Measurements from ENCODE around the gene SMPD1. TPM values are rescaled to one million over a fixed set of nuclear protein-coding genes. Genes with fewer than 3 reads are reported as not detected.
"Not testable (repeated sequence)": the region's sequence is repeated elsewhere in the genome, so short reads cannot be mapped to it uniquely, and the experiment has no call there.

SMPD1 gene
- total RNA-seq, 5 donors from 2014 or later (not counting 1 experiment from before 2014, with no cell fraction given): 33.5 to 58.3 (median 38.3) TPM

DNA sequence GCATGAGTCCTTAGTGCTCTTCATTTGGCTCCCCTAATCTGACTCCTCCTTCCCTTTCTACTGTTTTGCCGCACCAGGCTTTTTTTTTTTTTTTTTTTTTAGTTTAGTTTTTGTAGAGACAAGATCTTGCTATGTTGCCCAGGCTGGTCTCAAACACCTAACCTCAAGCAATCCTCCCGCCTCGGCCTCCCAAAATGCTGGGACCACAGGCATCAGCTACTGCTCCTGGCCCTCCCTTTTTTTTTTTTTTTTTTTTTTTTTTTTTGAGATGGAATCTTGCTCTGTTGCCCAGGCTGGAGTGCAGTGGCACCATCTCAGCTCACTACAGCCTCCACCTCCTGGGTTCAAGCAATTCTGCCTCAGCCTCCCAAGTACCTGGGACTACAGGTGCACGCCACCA is 2.0 kb downstream of the SMPD1 start:
- peaks cover 2 to 30% of the 10 kb centered on the region in 2 donors for H3K36me3 ChIP-seq (ENCODE audit: control insufficient read depth in 2 of 2, extremely low read depth in 1 of 2, insufficient read depth in 1 of 2, low read length in 1 of 2)
- peak overlapping the region in 1 of 2 donors; percentile 80 for H3K4me3 ChIP-seq (ENCODE audit: control insufficient read depth in 1 of 2, extremely low read depth in 1 of 2, low read length in 1 of 2)
- not testable (repeated sequence) for H3K9me3 Mint-ChIP-seq; H3K27me3 ChIP-seq (replicated peaks in 1 of 2; ENCODE audit: control insufficient read depth in 2 of 2, extremely low read depth in 1 of 2, insufficient read depth in 2 of 2, low read length in 1 of 2); H3K9me3 ChIP-seq; ATAC-seq (replicated peaks in 1 of 4); DNase-seq; H3K27me3 Mint-ChIP-seq
- H3K4me1 ChIP-seq (ENCODE audit: control insufficient read depth in 1 of 2, extremely low read depth in 1 of 2, insufficient read depth in 2 of 2, low read length in 2 of 2): peaks cover 17 to 67% of the 10 kb centered on the region in 2 experiments
- WGBS (ENCODE audit: insufficient coverage): no CpG with 5 or more reads among the region's 4 CpGs
- H3K27ac ChIP-seq (ENCODE audit: low read length): peak overlapping the region; percentile 26
- Mint-ChIP-seq H3K4me1 (peaks cover 70 to 82% (median 81%) of the 10 kb centered on the region in 3 donors), H3K36me3 (peaks cover 24% of the 10 kb centered on the region), H3K27ac (peak overlapping the region; percentile 83 to 98), H3K4me3 (peak overlapping the region; percentile 88 to 93 (median 90))
- ChIA-PET CTCF (interaction anchor here (1.0 to 3.6 kb wide), 4 partner anchors 11 to 52 kb away, joined by 3 to 26 read pairs (median 10); no protein-coding TSS in a partner anchor), POLR2A (interaction anchor here (1.0 to 1.2 kb wide), 3 partner anchors 10 to 14 kb away, joined by 3 to 7 read pairs (median 4); no protein-coding TSS in a partner anchor)

DNA sequence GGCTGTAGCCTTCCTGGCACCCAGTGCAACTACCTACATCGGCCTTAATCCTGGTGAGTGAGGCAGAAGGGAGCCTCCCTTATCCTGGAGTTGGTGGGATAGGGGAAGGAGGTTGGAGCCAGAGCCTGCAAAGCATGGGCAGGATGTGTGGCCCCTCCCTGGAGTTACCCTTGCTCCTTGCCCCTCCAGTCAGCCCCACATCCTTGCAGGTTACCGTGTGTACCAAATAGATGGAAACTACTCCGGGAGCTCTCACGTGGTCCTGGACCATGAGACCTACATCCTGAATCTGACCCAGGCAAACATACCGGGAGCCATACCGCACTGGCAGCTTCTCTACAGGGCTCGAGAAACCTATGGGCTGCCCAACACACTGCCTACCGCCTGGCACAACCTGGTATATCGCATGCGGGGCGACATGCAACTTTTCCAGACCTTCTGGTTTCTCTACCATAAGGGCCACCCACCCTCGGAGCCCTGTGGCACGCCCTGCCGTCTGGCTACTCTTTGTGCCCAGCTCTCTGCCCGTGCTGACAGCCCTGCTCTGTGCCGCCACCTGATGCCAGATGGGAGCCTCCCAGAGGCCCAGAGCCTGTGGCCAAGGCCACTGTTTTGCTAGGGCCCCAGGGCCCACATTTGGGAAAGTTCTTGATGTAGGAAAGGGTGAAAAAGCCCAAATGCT is 3.9 kb downstream of the SMPD1 start:
- WGBS (ENCODE audit: insufficient coverage): 95% methylated on average over 15 of the region's 16 CpGs
- peak overlapping the region in 1 of 3 donors; percentile 90 for H3K4me3 Mint-ChIP-seq
- H3K4me1 ChIP-seq (ENCODE audit: control insufficient read depth in 1 of 2, extremely low read depth in 1 of 2, insufficient read depth in 2 of 2, low read length in 2 of 2): peaks cover 18 to 67% of the 10 kb centered on the region in 2 experiments
- DNase-seq: no peak
- peaks cover 79 to 95% (median 89%) of the 10 kb centered on the region in 3 donors for H3K4me1 Mint-ChIP-seq
- no peaks in the 10 kb centered on the region for H3K9me3 ChIP-seq
- H3K27ac ChIP-seq (ENCODE audit: low read length): no peak overlapping the region
- no peak for ATAC-seq (replicated peaks in 1 of 4)
- H3K36me3 Mint-ChIP-seq: peaks cover 40% of the 10 kb centered on the region
- H3K27ac Mint-ChIP-seq: peak overlapping the region; percentile 83 to 98
- H3K27me3 ChIP-seq (replicated peaks in 1 of 2; ENCODE audit: control insufficient read depth in 2 of 2, extremely low read depth in 1 of 2, insufficient read depth in 2 of 2, low read length in 1 of 2): no peaks in the 10 kb centered on the region
- H3K36me3 ChIP-seq (ENCODE audit: control insufficient read depth in 2 of 2, extremely low read depth in 1 of 2, insufficient read depth in 1 of 2, low read length in 1 of 2): peaks cover 6 to 43% of the 10 kb centered on the region in 2 donors
- H3K4me3 ChIP-seq (ENCODE audit: control insufficient read depth in 1 of 2, extremely low read depth in 1 of 2, low read length in 1 of 2): no peak overlapping the region
- ChIA-PET CTCF (no interaction called here), POLR2A (no interaction called here)
- no peaks in the 10 kb centered on the region for H3K9me3 Mint-ChIP-seq
- no peaks in the 10 kb centered on the region for H3K27me3 Mint-ChIP-seq

DNA sequence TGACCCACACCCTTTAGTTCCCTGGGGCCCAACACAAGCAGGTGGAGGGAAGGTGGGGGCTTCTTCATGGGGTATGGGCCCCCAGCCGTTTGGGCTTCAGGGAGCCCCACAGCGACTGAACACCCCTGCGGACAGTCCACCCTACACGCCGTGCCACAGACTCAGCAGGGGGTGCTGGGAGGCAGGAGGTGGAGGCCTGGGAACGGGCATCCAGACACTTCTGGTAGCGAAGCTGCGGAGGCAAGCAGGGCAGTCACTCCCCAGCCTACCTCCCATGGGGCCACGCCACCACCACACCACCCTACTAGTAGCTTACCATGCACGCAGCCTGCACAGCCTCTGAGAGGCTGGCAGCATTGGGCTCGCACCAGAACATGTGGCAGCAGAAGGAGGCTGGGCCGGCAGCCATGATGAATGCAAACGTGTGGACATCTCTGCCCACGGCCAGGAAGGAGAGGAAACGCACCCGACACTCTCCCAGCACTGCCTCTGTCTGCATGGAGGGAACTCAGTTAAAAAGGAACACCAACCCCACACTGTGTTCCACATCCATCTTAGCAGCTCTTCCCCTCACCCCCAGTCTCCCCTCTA is 5.3 kb downstream of the SMPD1 start:
- peaks cover 6 to 50% of the 10 kb centered on the region in 2 donors for H3K36me3 ChIP-seq (ENCODE audit: control insufficient read depth in 2 of 2, extremely low read depth in 1 of 2, insufficient read depth in 1 of 2, low read length in 1 of 2)
- no peak overlapping the region for H3K4me3 ChIP-seq (ENCODE audit: control insufficient read depth in 1 of 2, extremely low read depth in 1 of 2, low read length in 1 of 2)
- ChIA-PET CTCF (interaction anchor here in 1 of 2 donors (0.8 kb wide), 1 partner anchor 23 kb away, joined by 3 read pairs; no protein-coding TSS in a partner anchor), POLR2A (no interaction called here)
- H3K27me3 ChIP-seq (replicated peaks in 1 of 2; ENCODE audit: control insufficient read depth in 2 of 2, extremely low read depth in 1 of 2, insufficient read depth in 2 of 2, low read length in 1 of 2): no peaks in the 10 kb centered on the region
- H3K27me3 Mint-ChIP-seq: no peaks in the 10 kb centered on the region
- 89% methylated on average over 7 of the region's 16 CpGs for WGBS (ENCODE audit: insufficient coverage)
- no peak overlapping the region for H3K4me3 Mint-ChIP-seq
- no peak for ATAC-seq (replicated peaks in 1 of 4)
- H3K27ac Mint-ChIP-seq: peak overlapping the region in 1 of 2 donors; percentile 89
- H3K9me3 ChIP-seq: no peaks in the 10 kb centered on the region
- no peak for DNase-seq
- H3K9me3 Mint-ChIP-seq: no peaks in the 10 kb centered on the region
- peaks cover 49% of the 10 kb centered on the region for H3K36me3 Mint-ChIP-seq
- peaks cover 82 to 96% (median 93%) of the 10 kb centered on the region in 3 donors for H3K4me1 Mint-ChIP-seq
- H3K27ac ChIP-seq (ENCODE audit: low read length): no peak overlapping the region
- peaks cover 18 to 65% of the 10 kb centered on the region in 2 experiments for H3K4me1 ChIP-seq (ENCODE audit: control insufficient read depth in 1 of 2, extremely low read depth in 1 of 2, insufficient read depth in 2 of 2, low read length in 2 of 2)

- Mint-ChIP-seq H3K36me3 (peaks cover 56% of the 10 kb centered on the region), H3K4me3 (no peak overlapping the region), H3K27ac (peak overlapping the region; percentile 72 to 89), H3K9me3 (no peaks in the 10 kb centered on the region), H3K4me1 (peaks cover 83 to 94% (median 94%) of the 10 kb centered on the region in 3 donors), H3K27me3 (no peaks in the 10 kb centered on the region)
- peaks cover 6 to 60% of the 10 kb centered on the region in 2 donors for H3K36me3 ChIP-seq (ENCODE audit: control insufficient read depth in 2 of 2, extremely low read depth in 1 of 2, insufficient read depth in 1 of 2, low read length in 1 of 2)
- CTCF ChIA-PET: no interaction called here
- POLR2A ChIA-PET: interaction anchor here in 1 of 2 donors (0.6 kb wide), 1 partner anchor 1118 kb away, joined by 4 read pairs; no protein-coding TSS in a partner anchor
- DNase-seq: no peak
- no peak for ATAC-seq (replicated peaks in 1 of 4)
- H3K4me3 ChIP-seq (ENCODE audit: control insufficient read depth in 1 of 2, extremely low read depth in 1 of 2, low read length in 1 of 2): no peak overlapping the region
- WGBS (ENCODE audit: insufficient coverage): 78% methylated on average over 1 of the region's 1 CpG
- H3K4me1 ChIP-seq (ENCODE audit: control insufficient read depth in 1 of 2, extremely low read depth in 1 of 2, insufficient read depth in 2 of 2, low read length in 2 of 2): peaks cover 28 to 65% of the 10 kb centered on the region in 2 experiments
- no peak overlapping the region for H3K27ac ChIP-seq (ENCODE audit: low read length)
- H3K9me3 ChIP-seq: no peaks in the 10 kb centered on the region
- no peaks in the 10 kb centered on the region for H3K27me3 ChIP-seq (replicated peaks in 1 of 2; ENCODE audit: control insufficient read depth in 2 of 2, extremely low read depth in 1 of 2, insufficient read depth in 2 of 2, low read length in 1 of 2)
Observed at GRCh38 chr11:6397156-6397555, 6.9 kb downstream of the SMPD1 start.

GRCh38 chr11:6397636-6398035 is 7.4 kb downstream of the SMPD1 start:
- H3K9me3 Mint-ChIP-seq: no peaks in the 10 kb centered on the region
- CTCF ChIA-PET: no interaction called here
- DNase-seq (no peak), ATAC-seq (replicated peaks in 1 of 4) (no peak)
- Histone ChIP-seq H3K9me3 (no peaks in the 10 kb centered on the region), H3K4me1 (ENCODE audit: control insufficient read depth in 1 of 2, extremely low read depth in 1 of 2, insufficient read depth in 2 of 2, low read length in 2 of 2) (peaks cover 30 to 66% of the 10 kb centered on the region in 2 experiments), H3K27ac (ENCODE audit: low read length) (no peak overlapping the region), H3K36me3 (ENCODE audit: control insufficient read depth in 2 of 2, extremely low read depth in 1 of 2, insufficient read depth in 1 of 2, low read length in 1 of 2) (peaks cover 6 to 60% of the 10 kb centered on the region in 2 donors), H3K4me3 (ENCODE audit: control insufficient read depth in 1 of 2, extremely low read depth in 1 of 2, low read length in 1 of 2) (no peak overlapping the region), H3K27me3 (replicated peaks in 1 of 2; ENCODE audit: control insufficient read depth in 2 of 2, extremely low read depth in 1 of 2, insufficient read depth in 2 of 2, low read length in 1 of 2) (no peaks in the 10 kb centered on the region)
- POLR2A ChIA-PET: no interaction called here
- WGBS (ENCODE audit: insufficient coverage): 81% methylated on average over 3 of the region's 3 CpGs
- H3K27ac Mint-ChIP-seq: peak overlapping the region in 1 of 2 donors; percentile 89
- H3K4me1 Mint-ChIP-seq: peaks cover 84 to 96% (median 96%) of the 10 kb centered on the region in 3 donors
- no peak overlapping the region for H3K4me3 Mint-ChIP-seq
- no peaks in the 10 kb centered on the region for H3K27me3 Mint-ChIP-seq
- H3K36me3 Mint-ChIP-seq: peaks cover 55% of the 10 kb centered on the region

Measured in T-cell (primary cell).